ENCODE data around the gene KRT15. TPM values are rescaled to one million over a fixed set of nuclear protein-coding genes. Genes with fewer than 3 reads are reported as not detected.

The KRT15 gene
- total RNA-seq, 1 experiment from 2014 or later: 0.13 TPM

DNA sequence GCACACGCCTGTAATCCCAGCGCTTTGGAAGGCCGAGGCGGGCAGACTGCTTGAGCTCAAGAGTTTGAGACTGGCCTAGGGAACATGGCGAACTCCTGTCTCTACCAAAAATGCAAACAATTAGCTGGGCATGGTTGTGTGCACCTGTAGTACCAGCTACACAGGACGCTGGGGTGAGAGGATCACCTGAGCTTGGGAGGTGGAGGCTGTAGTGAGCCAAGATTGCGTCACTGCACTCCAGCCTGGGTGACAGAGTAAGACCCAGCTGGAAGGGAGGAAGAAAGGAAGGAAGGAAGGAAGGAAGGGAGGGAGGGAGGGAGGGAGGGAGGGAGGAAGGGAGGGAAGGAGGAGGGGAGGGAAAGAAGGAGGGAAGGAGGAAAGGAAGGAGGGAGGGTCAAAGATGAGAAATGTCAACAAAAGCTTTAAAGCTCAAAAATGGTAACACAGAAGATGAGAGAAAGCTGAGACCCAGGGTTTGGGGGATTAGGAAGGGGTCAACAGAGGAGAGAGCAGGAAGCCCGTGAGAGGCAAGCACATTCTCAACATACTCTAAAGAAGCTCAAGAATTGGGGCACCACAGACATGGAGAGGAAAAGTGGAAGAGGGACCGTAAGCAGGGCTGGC lies 14.4 kb upstream of the KRT15 start:
- DNase-seq (ENCODE audit: low read depth, low spot score): no peak
- in situ Hi-C loops (cut with HindIII; ENCODE audit: low pct_unique_long_range_greater_than_20kb, low sequenced_read_pairs): no loop called here

DNA sequence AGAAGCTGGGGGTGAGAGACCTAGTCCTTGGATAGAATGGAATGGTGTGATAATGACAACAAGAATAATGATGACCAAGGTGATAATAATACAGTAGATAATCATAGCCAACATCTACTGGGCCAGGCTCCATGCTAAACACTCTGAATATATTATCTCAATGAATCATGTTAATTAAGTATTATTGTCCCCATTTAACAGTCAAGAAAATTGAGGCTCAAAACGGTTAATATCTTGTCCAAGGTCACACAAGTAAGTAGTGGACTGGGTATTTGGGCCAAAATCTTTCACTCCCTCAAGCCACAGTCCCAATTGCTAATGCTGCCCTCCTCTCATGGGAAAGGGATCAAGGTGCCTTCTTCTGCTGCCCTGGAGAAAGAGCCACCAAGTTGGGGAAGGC lies 13.3 kb upstream of the KRT15 start:
- in situ Hi-C loops (cut with HindIII; ENCODE audit: low pct_unique_long_range_greater_than_20kb, low sequenced_read_pairs): no loop called here
- DNase-seq (ENCODE audit: low read depth, low spot score): no peak

DNA sequence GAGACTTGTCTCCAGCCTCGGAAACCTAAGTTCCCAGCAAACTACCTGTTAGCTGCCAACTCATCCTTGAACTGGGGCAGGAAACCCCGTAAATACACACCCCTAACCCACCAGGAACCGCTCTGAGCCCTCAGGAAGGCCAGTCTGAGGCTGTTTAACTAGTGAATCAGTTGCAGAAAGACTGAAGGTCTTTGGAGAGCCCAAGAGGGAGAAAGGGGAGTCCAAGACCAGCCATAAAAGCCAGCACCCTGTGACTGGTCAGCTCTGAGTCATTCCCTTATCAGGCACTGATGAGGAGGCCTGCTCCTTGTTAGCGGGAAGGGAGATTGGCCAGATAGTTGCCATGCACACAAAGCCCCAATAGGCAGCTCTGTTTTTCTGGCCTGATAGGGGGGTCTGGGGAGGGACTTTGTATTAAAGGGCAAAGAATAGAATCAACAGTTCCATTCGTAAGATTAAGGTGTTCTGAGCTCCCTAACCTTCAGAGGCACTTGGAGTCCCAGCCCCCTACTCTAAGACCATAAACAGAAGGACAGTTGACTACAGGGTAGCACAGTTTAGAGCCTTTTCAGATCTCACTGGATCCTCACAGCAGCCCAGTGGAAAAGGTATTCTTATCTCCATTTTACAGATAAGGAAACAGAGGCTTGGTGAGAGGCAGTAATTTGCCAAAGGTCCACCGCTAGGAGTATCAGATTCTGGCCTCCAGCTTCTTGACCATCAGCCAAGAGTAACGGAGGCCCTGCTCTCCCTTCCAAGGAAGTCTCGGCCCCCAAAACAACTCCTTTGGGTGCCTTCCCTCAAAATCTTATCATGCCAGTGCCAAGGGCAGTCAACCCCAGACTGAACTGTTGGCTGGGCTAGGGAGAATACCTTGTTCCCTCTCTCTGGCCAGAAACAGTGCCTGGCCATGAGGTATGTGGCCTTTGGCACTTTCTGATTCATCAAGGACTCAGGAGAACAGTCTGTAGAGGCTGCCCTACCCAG lies 11.7 kb upstream of the KRT15 start:
- in situ Hi-C loops (cut with HindIII; ENCODE audit: low pct_unique_long_range_greater_than_20kb, low sequenced_read_pairs): no loop called here
- DNase-seq (ENCODE audit: low read depth, low spot score): peak; percentile 14

DNA sequence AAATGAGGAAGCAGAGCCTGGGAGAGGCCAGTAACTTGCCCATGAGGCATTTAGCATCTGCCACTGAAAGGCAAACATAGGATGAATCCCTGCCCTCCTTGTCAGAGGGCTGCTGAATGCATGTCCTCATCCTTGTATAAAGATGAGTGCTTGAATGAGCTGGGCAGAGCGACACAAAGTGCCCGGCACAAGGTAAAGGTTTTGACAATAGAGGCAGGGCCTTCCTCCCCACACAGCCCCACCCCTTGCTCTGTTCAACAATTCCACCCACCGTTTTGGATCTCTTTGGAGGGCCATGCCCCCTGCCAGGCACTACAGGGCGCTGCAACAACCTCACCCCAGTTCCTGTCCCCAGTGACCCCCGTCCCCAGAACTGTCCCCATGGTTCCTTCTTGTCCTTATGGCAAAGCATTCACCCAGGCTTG lies 10.8 kb upstream of the KRT15 start:
- in situ Hi-C loops (cut with HindIII; ENCODE audit: low pct_unique_long_range_greater_than_20kb, low sequenced_read_pairs): no loop called here
- no peak for DNase-seq (ENCODE audit: low read depth, low spot score)

DNA sequence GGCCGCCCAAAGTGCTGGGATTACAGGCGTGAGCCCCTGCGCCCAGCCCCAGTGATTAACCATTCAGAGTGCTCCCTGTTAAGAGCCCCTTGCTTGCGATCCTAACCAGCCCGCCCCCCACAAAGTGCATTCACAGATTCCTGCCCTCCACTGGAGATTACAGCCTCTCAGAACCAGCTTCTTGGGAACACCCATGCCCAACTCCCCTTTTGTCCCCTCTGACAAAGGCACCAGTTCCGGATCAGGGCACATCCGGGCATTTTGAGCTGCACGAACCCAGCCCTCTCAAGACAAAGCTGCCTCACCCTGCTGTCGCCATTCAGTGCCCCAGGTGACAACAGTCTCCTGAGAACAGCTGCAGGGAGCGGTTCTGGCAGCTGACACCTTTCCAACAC lies 10.3 kb upstream of the KRT15 start:
- in situ Hi-C loops (cut with HindIII; ENCODE audit: low pct_unique_long_range_greater_than_20kb, low sequenced_read_pairs): no loop called here
- DNase-seq (ENCODE audit: low read depth, low spot score): no peak

DNA sequence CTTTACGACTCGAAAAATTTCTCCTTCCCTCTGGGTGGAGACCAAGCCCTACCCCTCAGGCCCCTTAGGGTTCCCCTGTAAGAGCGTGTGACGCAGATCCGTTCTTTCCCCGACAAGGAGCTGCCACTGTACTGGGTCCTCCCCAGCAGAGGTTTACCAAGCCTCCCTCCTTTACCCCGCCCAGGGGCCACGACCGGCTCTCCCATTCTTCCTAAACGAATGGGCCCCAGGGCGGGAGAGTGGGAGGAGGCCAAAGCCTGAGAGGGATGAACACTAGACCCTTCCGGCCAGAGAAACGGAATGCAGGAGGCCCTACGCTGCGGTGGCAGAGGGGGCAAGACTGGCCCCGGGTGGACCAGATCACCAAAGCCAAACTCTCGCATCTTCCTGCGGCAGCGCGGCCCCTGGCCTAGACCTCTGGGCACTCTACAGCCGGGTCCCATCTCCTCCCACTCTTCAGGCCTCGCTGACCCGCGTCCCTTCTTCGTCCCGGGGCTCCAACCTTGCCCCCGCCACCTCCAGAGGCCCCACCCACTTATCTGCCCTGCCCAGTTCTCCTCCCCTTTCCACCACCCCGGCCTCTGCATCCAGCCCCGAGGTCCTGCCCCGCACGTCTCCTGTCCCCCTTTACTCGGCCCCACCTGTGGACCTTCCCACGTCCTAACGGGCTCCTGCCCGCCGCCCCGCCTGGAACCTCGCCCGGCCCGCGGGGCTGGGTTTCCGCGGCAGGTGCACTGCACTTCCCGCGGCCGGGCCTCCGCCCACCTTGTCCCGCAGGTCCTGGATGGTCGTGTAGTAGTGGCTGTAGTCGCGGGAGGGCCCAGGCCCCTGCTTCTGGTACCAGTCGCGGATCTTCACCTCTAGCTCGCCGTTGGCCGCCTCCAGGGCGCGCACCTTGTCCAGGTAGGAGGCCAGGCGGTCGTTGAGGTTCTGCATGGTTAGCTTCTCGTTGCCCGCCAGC lies 8.7 kb upstream of the KRT15 start:
- no peak for DNase-seq (ENCODE audit: low read depth, low spot score)
- in situ Hi-C loops (cut with HindIII; ENCODE audit: low pct_unique_long_range_greater_than_20kb, low sequenced_read_pairs): no loop called here

DNA sequence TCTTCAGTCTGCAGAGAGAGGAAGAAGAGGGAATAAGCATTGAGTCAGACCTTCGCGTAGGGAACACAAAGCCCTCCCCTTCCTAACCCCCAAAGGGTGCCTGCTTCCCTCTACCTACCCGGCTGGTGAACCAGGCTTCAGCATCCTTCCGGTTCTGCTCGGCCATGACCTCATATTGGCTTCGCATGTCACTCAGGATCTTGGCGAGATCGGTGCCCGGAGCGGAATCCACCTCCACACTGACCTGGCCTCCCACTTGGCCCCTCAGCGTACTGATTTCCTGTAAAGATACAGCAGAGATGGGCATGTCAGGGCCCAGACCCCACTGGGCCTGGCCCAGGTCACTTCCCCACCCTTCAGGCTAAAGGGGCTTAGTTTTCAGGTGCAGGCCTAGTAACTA lies 5.6 kb upstream of the KRT15 start:
- DNase-seq (ENCODE audit: low read depth, low spot score): no peak
- in situ Hi-C loops (cut with HindIII; ENCODE audit: low pct_unique_long_range_greater_than_20kb, low sequenced_read_pairs): no loop called here

DNA sequence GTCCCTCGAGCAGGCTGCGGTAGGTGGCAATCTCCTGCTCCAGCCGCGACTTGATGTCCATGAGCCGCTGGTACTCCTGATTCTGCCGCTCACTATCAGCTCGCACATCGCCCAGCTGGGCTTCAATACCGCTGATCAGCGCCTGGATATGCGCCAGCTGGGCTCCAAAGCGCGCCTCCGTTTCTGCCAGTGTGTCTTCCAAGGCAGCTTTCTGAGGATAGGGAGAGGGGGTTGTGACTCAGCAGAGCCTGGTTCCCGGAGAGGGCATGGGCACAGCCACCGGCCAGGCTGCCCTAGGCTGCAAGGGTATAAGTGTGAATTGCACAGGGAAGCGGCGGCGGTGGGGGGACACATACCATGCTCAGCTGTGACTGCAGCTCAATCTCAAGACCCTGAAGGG lies 5.1 kb upstream of the KRT15 start:
- DNase-seq (ENCODE audit: low read depth, low spot score): no peak
- in situ Hi-C loops (cut with HindIII; ENCODE audit: low pct_unique_long_range_greater_than_20kb, low sequenced_read_pairs): no loop called here

DNA sequence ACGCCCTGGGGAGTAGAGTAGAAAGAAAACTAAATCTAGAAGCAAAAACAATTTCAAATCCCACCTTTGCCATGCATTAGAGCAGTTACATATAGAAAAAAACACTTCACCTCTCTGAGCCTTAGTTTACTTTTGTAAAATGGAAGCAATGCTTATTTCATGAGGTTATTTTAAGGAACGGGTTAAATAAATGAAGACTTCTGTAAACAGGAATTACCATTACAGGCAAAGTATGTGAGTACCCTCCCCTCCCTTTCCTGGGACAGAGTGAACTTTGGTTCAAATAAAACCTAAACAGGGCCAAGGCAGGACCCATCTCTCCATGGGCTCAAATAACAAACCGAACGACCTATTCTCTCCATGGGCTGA lies 4.5 kb upstream of the KRT15 start:
- in situ Hi-C loops (cut with HindIII; ENCODE audit: low pct_unique_long_range_greater_than_20kb, low sequenced_read_pairs): no loop called here
- DNase-seq (ENCODE audit: low read depth, low spot score): no peak

DNA sequence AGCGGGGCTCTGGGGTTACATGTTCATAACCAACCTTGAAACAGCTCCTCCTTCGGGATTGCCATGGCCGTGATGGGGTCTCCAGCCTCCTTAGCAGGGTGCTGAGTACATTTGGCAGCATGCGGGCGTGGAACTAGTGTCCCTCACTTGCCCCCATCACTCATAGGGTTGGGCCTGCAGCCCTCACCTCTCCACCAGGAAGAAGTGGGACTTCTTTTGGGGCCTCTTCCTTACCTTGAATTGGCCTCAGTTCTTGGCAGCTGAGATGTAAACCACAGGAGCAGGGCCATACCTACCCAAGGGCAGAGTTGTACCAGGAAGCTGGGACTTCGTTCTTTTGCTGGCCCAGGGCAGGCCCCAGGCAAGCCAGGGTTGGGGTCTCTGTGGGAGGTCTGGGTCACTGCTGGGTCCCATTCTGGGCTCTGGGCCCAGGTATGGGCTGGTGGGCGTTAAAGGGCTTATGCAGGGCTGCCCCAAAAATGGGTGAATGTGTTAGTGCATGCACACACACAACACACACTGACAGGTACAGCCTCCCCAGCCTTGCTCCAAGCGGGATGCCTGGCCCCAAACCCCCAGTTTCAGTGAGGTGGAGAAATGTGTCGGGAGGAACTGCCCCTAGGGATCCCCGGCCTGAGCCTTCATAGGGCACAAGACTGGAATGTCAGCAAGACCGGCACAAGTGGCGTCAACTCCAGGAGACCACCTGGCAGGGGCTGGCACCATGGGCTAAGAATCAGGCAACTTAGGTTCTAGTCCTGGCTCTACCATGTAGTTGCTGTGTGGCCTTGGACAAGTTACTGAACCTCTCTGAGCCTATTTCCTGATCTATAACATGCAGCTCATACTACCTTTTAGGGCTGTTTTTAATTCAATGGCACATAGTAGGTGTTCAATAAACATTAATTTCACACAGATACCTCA lies 3.9 kb upstream of the KRT15 start:
- in situ Hi-C loops (cut with HindIII; ENCODE audit: low pct_unique_long_range_greater_than_20kb, low sequenced_read_pairs): no loop called here
- DNase-seq (ENCODE audit: low read depth, low spot score): no peak

DNA sequence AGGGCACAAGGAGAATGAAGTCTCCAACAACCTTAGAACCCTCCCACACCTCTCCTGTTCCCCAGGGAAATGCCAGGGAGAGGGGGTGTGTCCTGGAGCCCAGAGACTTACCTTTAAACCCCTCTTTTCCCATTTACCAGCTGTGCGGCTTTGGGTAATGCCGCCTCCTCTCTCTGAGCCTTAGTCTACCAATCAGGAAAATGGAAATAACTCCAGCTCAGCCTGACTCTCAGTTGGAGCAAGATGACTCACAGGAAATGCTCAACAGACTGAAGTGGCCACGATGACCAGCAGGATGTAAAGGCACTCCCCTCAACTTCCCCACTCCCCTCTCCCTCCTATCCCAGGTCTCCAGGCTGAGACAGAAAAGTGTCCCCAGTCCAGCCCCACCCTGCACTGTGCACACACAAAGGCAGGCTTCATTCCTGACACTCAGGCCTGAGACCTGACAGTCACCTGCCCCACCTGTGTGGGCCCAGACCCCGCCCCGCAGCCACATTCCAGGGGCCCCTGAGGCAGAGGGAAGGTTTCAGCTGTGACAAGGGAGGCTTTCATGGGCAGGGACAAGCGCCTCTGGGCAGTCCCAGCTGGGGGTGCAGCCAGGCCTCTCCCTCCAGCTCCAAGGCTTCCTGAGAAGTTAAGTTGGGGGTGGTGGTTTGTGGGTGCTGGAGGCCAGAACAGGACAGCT lies 3.0 kb upstream of the KRT15 start:
- in situ Hi-C loops (cut with HindIII; ENCODE audit: low pct_unique_long_range_greater_than_20kb, low sequenced_read_pairs): no loop called here
- peak; percentile 37 for DNase-seq (ENCODE audit: low read depth, low spot score)

DNA sequence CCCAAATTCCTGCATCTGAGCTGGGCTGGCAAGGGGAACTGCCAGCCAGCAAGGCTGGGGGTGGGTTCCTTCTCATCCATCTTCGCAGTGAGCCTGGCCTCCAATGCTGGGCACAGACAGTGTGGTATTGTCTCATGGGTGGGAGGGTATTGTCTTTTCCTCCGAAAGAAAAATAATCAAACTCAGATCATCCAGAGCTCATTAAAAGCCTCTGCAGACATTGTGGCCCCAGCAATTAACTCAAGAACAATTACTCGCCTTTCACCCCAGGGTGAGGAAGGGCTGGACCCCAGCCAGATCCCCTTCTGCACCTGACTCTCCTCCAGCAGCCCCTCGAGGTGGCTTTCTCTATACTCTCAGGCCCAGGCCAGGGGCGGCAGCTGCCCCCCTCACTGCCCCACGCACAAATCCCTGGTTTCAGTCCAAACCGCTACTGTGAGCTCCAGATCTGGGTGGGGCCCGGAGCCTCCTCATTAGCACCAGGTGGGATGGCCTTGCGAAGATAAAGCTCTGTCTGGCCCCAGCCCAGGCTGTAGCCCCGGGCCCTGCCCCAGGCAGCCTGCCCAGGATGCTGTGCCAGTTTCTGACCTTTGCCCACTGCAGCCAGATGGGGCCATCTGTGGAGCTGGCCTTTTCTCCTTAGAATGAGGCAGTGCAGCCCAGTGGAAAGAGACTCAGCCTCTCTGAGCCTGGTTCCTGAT lies 2.3 kb upstream of the KRT15 start:
- no peak for DNase-seq (ENCODE audit: low read depth, low spot score)
- in situ Hi-C loops (cut with HindIII; ENCODE audit: low pct_unique_long_range_greater_than_20kb, low sequenced_read_pairs): no loop called here

DNA sequence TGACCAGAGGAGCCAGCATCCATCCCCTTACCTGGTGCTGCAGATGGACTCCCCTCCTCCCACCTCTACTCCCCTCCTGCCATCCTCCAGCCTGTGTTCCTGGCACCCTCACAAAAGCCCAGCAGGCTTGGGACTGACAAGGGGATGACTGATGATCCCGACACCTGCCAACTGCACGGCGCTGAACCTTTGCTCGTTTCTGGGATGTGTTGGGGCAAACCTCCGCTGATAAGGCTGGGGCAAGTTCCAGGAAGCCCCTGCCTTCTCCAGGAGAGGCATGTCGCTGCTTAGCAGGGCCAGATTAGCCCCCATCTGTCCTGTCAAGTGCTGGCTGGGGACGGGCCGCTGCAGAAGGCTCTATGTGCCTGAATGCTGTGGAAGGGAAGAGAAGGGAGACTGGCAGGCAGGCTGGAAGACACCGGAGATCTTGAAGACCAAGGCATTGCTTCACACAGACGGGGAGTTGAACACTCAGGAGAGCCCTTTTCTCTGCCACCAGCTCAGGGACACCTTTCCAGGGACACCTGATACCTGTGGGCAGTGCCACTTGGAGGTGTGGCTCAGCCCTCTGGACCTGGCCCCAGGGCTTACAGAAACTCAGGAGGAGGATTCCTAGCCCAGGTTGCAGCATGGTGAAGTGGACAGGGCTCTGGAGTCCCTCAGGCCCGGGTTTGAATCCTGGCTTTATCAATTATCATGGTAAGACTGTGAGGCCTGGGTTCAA lies 973 bp upstream of the KRT15 start:
- in situ Hi-C loops (cut with HindIII; ENCODE audit: low pct_unique_long_range_greater_than_20kb, low sequenced_read_pairs): no loop called here
- no peak for DNase-seq (ENCODE audit: low read depth, low spot score)

DNA sequence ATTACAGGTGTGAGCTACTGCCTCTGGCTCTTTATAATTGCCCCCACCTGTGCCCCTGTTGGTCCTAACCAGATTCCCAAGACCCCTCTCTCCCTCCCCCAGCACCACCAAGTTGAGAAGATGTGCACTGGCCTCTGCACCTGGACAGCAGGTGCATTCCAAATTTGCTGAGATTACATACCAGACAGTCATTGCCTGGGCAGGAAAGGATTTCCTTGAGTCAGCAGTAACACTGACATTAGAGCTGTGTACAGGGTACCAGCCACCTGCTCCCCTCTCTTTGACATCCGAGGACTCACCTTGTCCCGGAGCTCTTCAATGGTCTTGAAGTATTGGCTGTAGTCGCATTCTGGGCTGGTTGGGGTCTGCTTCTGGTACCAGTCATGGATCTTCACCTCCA lies 659 bp downstream of the KRT15 start:
- DNase-seq (ENCODE audit: low read depth, low spot score): no peak
- in situ Hi-C loops (cut with HindIII; ENCODE audit: low pct_unique_long_range_greater_than_20kb, low sequenced_read_pairs): no loop called here

DNA sequence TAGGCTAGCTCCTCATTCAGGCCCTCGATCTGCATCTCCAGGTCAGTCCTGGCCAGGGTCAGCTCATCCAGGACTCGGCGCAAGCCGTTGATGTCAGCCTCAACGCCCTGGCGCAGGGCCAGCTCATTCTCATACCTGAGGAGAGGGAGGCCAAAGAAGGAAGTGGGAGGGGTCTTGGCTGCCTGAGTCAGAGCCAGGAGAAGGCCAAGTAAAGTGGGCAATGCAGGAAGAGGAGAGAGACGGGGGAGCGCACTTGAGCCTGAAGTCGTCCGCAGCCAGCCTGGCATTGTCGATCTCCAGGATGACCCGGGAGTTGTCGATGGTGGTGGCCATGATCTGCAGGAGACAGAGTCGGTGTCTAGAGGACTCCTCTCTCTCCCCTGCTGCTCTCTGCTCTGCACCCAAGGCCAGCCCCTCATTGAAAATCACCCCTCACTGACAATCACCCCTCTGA lies 1.8 kb downstream of the KRT15 start:
- in situ Hi-C loops (cut with HindIII; ENCODE audit: low pct_unique_long_range_greater_than_20kb, low sequenced_read_pairs): no loop called here

More for the DNA sequence above, 1.8 kb downstream of the KRT15 start:
- DNase-seq (ENCODE audit: low read depth, low spot score): no peak
